ENCODE data around the gene AADACL4. TPM values are rescaled to one million over a fixed set of nuclear protein-coding genes. Genes with fewer than 3 reads are reported as not detected.
"Not testable (repeated sequence)": the region's sequence is repeated elsewhere in the genome, so short reads cannot be mapped to it uniquely, and the experiment has no call there.

AADACL4 gene
- polyA plus RNA-seq, 4 donors: 1.1 to 2.1 (median 1.4) TPM

GRCh38 chr1:12706061-12706460 lies 62.2 kb downstream of the AADACL4 start:
- no peak for DNase-seq (ENCODE audit: low read depth in 4 of 4, low spot score in 3 of 4)

GRCh38 chr1:12708396-12709090 lies 64.7 kb downstream of the AADACL4 start:
- no peak for DNase-seq (ENCODE audit: low read depth in 4 of 4, low spot score in 3 of 4)

GRCh38 chr1:12709091-12709491 lies 65.2 kb downstream of the AADACL4 start:
- DNase-seq (ENCODE audit: low read depth in 4 of 4, low spot score in 3 of 4): no peak

GRCh38 chr1:12709696-12710095 lies 65.8 kb downstream of the AADACL4 start:
- no peak for DNase-seq (ENCODE audit: low read depth in 4 of 4, low spot score in 3 of 4)

GRCh38 chr1:12711536-12711935 lies 67.7 kb downstream of the AADACL4 start:
- DNase-seq (ENCODE audit: low read depth in 4 of 4, low spot score in 3 of 4): no peak

- no peak for DNase-seq (ENCODE audit: low read depth in 4 of 4, low spot score in 3 of 4)
Observed at GRCh38 chr1:12712076-12712475, 68.2 kb downstream of the AADACL4 start.

- DNase-seq (ENCODE audit: low read depth in 4 of 4, low spot score in 3 of 4): no peak
Observed at GRCh38 chr1:12712929-12713328, 69.0 kb downstream of the AADACL4 start.

GRCh38 chr1:12713651-12714050 lies 69.8 kb downstream of the AADACL4 start:
- DNase-seq (ENCODE audit: low read depth in 4 of 4, low spot score in 3 of 4): not testable (repeated sequence)

- DNase-seq (ENCODE audit: low read depth in 4 of 4, low spot score in 3 of 4): no peak
Observed at GRCh38 chr1:12714710-12715475, 71.0 kb downstream of the AADACL4 start.

GRCh38 chr1:12715896-12716437 lies 72.1 kb downstream of the AADACL4 start, which contains the start of gene AADACL3:
Gene AADACL3, plus strand, starts transcription at chr1:12716110. Its CDS starts 67 bp downstream, at chr1:12716177.
- DNase-seq (ENCODE audit: low read depth in 4 of 4, low spot score in 3 of 4): no peak

Other genes with a start within 250 kb of the AADACL4 start
- gene DHRS3, start 25.9 kb upstream of the AADACL4 start, polyA plus RNA-seq (ENCODE audit: insufficient read length in 4 of 4): 10 to 100 TPM; 68.0 to 91.1 (median 79.2) TPM
- not detected for gene AADACL3, start 72.0 kb downstream of the AADACL4 start, polyA plus RNA-seq (ENCODE audit: insufficient read length in 4 of 4)
- 1 to 10 TPM in 1 of 4 donors, under 1 TPM in 3; 0.89 to 1.0 (median 0.95) TPM for gene CFAP107, start 102.1 kb downstream of the AADACL4 start, polyA plus RNA-seq (ENCODE audit: insufficient read length in 4 of 4)
- not detected for gene PRAMEF12, start 129.7 kb downstream of the AADACL4 start, polyA plus RNA-seq (ENCODE audit: insufficient read length in 4 of 4)
- not detected for gene PRAMEF1, start 147.3 kb downstream of the AADACL4 start, polyA plus RNA-seq (ENCODE audit: insufficient read length in 4 of 4)
- gene PRAMEF11, start 187.3 kb downstream of the AADACL4 start, polyA plus RNA-seq (ENCODE audit: insufficient read length in 4 of 4): not detected
- gene HNRNPCL1, start 204.6 kb downstream of the AADACL4 start, polyA plus RNA-seq (ENCODE audit: insufficient read length in 4 of 4): under 1 TPM in 3 of 4 donors, not detected in 1; 0.24 to 0.40 (median 0.31) TPM
- gene PRAMEF2, start 213.0 kb downstream of the AADACL4 start, polyA plus RNA-seq (ENCODE audit: insufficient read length in 4 of 4): not detected
- not detected for gene PRAMEF4, start 242.1 kb downstream of the AADACL4 start, polyA plus RNA-seq (ENCODE audit: insufficient read length in 4 of 4)

Measured in right renal pelvis (tissue), 4 donors.